ENCODE data around the gene RAC2.
"Not testable (repeated sequence)": the region's sequence is repeated elsewhere in the genome, so short reads cannot be mapped to it uniquely, and the experiment has no call there.

The RAC2 gene

DNA sequence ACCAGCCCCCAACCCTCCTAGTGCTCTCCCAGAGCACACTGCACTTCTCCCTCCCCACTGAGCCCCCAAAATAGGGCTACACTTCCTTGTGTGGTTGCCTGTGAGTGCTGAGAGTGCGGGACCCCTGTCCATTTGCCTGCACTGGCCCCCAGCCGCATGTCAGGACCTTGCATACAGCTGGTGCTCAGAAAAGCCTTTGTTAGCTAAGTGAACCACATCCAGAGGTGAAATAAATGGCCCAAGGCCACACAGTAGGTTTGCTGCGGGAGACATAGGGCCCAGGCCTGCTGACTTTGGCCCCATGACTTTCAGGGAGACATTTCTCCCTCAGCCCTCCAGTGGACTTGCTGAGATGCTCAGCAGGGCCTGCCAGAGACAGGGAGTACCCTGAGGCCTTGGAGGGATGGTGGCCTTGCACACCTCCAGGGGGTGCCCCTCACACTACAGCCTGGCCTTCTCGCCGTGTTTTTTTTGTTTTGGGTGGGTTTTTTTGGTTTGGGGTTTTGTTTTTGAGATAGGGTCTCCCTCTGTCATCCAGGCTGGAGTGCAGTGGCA lies 42.0 kb downstream of the RAC2 start:
- no peak for DNase-seq

GRCh38 chr22:37201443-37201820 lies 42.6 kb downstream of the RAC2 start:
- DNase-seq, result not testable (repeated sequence)

DNA sequence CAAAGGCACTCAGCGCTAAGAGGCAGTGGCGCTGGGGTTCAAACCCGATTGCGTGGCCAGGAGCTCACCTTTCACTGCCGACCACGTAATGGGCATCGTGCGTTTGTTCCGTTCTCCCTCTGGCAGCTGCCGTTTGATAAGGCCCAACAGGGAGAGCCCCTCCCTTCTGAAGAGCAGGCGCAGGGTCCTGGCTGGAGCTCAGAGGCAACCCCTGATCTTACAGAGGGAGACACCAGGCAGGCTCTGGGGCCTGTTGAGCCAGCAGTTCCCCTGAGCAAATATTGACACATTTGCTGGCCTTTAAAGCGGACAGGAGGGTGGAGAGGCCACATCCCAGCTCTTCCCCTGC lies 44.3 kb downstream of the RAC2 start:
- no peak for DNase-seq

DNA sequence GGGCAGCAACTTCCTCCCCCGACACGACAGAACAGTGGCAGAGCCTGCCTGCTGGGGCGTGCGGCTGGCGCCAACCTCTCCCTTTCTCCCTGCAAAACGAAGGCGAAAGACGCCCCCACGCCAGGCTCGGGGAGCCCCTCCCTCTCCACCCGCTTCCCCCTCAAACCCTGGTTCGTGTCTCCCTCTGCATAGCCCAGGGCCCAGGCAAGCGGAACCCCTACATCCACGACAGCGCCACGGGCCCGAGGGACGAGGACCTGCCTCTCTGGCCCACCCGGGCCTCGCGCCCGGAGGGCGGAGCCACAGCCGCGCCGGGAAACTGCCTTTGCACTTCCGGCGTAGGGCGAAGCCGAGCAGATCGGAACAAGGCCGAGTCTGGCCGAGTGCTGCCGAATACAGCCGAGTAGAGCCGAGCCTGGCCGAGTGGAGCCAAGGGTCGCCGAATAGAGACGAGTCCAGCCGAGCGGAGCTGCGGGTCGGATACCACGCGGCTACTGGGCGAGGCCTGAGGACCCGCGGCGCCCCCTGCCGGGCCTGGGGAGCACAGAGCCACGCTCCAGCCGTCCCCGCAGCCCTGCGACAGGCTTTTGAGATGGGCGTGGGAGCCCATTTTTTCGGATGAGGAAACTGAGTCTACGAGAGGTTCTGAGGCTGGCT lies 44.8 kb downstream of the RAC2 start:
- DNase-seq, result peak; percentile 98 to 99

GRCh38 chr22:37198258-37199102 lies 45.6 kb downstream of the RAC2 start:
- DNase-seq, result peak; percentile 88 to 95

DNA sequence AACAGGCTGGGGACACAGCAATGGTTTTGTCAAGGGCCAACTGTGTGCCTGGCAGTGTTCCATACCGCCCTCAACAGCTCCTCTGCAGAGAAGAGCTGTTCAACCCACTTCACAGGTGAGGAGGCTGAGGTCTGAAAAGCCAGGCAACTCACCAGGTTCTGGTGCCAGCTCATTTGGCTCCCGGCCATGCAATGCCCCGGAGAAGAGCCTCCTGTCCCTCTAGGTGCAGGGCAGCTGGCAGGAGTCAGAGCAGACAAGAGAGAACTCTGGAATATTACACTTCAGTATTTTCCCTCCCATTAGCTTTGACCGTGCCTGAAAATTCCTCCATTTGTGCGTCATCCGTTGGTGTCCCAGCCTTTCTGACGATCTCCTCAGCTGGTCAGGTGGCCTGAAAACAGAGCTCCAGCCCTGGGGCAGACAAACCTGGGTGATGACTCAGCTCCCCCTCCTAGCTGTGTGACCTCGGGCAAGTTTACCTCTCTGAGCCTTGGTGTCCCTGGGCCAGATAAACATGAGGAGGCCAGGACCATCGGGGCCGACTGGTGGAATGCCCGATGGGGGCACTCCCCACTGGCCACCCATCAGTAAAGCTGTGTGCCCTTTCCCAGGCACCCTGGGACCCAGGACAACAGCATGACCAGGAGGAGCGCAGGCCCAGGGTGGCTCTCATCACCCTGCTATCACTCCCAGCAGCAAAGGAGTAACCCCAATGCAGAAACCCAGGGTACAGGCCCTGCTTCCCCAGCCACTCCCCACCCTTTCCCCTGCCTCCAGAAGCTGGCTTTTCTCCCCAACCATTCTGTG lies 46.4 kb downstream of the RAC2 start:
- DNase-seq, result no peak

DNA sequence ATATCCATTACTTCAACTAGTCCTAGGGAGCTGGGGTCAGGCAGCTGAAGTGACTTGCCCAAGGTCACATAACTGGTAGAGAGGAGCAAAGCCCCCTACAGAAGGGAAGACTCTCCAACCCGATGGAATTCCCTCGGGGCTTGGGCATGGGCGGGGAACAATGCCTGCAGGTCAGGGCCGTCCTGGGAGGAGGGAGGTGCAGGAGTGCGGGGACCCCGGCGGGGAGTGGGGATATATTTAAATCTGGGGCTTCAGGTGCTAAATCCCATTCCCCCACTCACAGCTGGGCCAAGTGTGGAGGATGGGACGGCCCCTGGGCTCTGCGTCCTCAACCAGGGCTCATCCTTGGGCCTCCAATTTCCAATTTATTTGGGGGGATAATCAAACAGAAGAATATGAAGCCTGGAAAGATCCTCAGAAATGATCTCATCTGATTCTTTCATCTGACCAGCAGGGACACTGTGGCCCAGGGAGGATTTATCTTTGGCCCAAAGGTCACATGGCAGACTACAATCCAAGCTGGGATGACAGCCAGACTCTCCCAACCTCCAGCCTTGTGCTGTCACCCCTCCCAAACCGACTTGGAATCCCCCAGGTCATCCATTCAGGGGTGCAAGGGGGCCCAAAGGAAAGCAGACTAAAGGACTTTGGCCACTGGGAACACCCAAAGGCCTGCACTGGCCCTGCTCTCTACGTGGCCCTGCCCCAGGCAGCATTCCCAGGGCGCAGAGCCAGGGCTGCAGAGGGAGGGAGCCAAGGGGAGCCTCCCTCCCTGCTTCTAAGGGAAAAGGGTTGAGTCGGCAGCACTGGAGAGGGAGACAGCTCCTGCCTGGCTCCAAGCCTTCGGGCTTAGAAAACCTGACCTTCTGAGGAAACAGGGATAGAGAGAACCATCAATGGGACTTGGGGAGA lies 47.3 kb downstream of the RAC2 start:
- no peak for DNase-seq

DNA sequence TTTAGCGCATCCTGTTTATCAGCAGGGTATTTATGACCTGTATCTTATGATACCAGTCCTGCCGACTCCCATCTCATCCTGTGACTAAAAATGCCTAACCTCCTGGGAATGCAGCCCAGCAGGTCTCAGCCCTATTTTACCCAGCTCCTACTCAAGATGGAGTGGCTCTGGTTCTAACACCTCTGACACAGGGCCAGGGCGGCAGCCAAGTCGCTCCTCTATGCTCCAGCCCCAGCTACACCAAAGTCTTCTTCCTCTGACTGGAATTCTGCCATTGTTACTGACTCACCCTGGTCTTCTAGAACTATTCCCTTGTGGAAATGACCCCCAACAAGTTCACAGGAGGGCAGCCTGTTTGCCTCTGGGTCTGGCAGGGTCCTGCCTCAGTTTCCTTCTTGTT lies 48.1 kb downstream of the RAC2 start:
- DNase-seq, result no peak

- DNase-seq, result no peak
These were observed 49.3 kb downstream of the RAC2 start for GRCh38 chr22:37194750-37195149.

DNA sequence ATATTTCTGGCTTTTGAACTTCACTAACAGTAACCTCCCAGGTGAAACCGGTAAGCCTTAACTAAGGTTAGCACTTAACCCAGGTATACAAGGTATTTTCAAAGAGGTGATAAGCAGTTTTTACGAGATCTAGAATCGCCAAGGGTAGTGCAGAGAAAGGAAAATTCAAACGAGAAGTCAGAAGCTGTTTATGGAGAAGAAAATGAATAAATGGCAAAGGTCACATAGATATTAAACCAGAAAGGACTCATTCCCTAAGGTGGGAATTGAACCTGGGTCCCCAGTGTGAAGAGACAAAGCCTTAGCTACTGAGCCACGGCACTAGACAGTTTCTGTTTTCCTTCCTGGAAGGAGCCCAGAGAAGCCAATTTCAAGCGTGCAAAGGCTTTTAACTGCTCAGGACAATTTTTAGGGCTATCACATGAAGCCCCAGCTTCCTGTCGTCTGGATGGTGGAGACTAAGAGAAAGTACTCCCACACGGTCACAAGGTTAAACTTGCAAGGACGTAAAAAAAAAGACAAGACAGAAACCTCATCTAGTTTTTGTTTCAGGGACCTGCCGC lies 50.4 kb downstream of the RAC2 start:
- DNase-seq, result peak; percentile 23 to 34

GRCh38 chr22:37192741-37193140 lies 51.3 kb downstream of the RAC2 start:
- no peak for DNase-seq

DNA sequence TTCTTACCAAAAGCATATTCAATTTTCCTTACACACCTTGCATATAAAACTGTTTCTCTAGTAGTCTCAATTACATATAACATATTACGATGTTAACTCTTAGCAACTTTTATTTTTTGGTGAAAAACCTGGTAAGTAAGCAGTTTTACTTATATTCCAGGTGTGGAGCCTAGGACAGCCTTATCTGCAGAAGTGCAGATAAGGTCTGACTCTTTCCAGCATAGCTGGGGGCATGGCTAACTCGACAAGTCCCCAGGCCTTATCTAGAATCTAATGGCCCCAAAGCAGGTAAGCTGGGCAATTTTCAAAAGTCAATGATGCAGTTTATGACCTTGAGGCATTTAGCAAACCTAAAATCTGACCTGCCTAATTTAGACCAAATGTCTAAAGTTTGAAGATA lies 51.9 kb downstream of the RAC2 start:
- no peak for DNase-seq

DNA sequence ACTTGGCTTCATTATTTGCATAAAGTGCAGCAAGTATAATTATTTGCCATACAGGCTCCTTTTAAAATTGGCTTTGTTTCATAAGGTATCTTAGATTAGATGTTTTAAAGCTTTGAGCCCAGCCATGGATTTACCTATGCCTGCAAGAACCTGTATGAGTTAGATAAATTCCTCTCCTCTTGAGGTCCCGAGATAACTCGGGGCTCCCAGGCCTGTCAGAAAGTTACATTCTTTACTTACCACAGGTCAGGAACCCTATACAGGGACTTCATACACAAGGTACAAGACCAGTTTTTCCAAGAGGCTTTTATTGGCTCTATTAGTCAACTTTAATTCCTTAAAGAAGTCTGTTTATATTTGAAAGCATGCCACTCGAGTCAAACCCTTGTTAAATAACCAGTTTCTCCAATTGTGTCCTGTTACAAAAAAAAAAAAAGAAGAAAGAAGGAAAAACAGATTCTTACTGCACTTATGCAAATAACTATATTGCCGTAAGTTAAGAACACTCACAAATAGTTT lies 53.7 kb downstream of the RAC2 start:
- no peak for DNase-seq

DNA sequence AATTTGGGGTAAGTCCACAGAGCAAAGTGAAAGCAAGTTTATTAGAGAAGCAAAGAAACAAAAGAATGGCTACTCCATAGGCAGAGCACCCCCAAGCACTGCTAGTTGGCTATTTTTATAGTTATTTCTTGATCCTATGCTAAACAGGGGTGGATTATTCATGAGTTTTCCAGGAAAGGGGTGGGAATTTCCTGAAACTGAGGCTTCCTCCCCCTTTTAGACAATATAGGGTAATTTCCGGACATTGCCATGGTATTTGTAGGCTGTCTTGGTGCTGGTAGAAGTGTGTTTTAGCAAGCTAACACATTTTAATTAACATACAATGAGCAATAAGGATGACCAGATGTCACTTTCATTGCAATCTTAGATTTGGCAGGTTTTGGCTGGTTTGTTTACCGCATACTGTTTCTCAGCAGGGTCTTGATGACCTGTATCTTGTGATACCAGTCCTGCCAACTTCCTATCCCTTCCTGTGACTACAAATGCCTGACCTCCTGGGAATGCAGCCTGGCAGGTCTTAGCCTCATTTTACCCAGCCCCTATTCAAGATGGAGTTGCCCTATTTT lies 55.1 kb downstream of the RAC2 start:
- DNase-seq, result no peak

DNA sequence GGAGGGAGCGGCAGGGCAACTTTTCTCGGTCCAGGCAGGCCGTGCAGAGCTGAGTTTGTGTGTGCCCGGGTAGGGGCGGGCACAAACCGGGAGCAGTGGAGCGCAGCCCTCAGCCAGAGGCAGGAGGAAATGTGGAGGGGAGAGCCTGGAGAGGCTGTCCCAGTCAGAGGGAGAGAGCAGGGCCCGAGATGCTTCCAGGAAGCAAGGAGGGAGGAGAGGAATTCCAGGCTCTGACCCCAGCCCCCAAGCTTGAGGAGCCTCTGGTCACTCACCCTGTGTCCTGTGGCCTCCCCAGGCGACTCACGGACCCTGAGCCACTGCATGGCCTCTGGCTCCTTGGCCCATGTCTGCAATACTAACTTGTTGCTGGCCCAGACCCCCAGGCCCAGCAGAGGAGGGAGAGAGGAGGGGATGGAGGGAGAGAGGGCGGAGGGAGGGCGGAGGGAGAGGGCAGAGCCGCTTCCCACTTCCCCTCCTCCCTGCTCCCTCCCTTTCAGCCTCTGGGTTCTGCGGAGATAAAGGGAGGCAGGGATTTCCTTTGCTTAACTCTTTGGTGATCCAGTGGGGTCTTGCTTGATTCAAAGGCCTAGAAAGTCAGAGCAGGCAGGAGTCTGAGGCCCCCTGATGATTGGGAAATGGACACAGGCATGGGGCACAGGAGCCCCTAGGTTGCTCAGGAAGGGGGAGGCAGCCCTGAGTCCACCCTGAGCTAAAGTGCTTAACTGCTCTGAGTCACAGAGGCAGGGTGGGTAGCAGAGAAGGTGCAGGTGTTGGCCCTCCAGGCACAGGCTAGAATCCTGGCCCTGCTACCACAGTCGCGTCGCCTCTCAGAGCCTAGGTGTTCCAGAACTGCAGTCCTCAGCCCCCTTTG lies 55.9 kb downstream of the RAC2 start, which contains the start of gene C1QTNF6:
Gene C1QTNF6, minus strand, starts transcription at position 357 of the 871 bp plus-strand sequence. Its CDS starts 34 bp downstream, at position 323.
- no peak for DNase-seq

- no peak for DNase-seq
These were observed 56.5 kb downstream of the RAC2 start for GRCh38 chr22:37187552-37187890.

GRCh38 chr22:37186997-37187522 lies 57.0 kb downstream of the RAC2 start:
- DNase-seq, result no peak

DNA sequence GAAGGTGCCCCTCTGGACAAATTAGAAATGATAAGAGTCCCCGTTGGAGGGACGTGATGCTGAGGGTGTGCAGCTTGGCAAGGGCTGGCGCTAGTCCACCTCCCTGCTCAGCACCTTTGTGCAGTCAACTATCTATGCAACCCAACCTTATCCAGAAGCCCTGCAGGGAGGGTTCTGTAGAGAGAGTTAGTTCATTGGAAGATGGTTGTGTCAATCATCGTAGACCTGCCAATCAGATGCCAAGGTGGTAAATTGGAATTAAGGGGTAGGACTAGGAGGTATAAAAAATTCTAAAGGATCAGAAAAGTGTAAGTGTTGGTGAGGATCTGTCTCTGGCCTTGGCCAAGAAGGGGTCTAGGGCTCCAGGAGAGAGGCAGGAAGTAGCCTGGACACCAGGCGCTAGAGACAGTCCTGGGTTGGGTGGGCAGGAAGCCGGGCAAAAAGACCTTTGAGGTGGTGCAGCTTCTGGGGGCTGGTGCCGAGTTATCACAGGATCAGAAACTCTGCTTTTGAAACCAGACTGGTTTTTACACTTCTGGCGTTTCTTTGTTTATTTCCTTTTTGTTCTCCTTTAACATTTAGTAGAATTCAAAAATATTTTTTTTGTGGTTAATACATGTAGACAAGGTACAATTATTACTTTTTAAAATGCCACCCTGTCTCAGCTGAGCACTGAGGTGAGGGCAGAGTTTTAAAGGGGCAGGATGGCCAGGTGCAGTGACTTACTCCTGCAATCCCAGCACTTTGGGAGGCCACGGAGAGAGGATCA lies 57.7 kb downstream of the RAC2 start:
- DNase-seq, result no peak

DNA sequence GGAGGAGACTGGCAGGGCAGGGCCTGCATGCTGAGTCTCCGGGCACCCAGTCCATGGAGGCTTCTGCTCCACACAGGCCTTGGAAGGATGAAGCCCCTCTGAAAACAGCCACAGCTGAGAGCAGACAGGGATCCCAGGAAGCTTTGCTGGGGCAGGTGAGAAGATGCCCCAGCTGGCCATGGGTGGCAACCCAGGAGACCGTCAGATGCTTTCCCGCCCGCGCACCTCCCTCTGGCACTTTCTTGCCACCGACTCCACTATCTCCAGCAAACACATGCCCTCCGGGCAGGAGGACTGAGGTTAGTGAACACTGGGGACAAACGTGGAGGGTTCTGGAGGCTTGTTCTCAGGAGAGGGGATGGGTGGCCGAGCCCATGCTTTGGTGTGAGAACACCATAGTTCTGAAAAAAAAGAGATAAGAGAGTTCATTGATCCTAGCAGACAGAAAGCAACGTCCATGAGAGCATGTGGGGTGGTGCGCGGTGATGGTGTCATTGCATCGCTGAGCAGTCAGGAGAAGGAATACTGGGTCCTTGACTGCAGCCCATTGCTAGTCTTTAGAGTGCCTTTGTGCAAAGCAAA lies 58.3 kb downstream of the RAC2 start:
- no peak for DNase-seq
